Measurements from ENCODE around the gene CDH4.

- no peak for TF ChIP-seq CTCF (IDR thresholded peaks at IDR 0.05; ENCODE audit: borderline replicate concordance, extremely low read depth, low read length, poor library complexity, severe bottlenecking)
- no peak for TF ChIP-seq EZH2 (IDR thresholded peaks at IDR 0.05; ENCODE audit: borderline replicate concordance, low read depth, low read length, severe bottlenecking)
These were observed 670.9 kb downstream of the CDH4 start for GRCh38 chr20:61922936-61923335.
